CMK (cell line): ENCODE results near the gene TNFRSF4.

Source experiments
- DNase-seq: peaks from one replicate; pipeline ENCODE4 v3.0.0-alpha.2; 2010; ENCODE audit warnings: low read depth

The TNFRSF4 gene

GRCh38 chr1:1217621-1218523, 3.9 kb upstream of the TNFRSF4 start:
- DNase-seq = no peak

DNA sequence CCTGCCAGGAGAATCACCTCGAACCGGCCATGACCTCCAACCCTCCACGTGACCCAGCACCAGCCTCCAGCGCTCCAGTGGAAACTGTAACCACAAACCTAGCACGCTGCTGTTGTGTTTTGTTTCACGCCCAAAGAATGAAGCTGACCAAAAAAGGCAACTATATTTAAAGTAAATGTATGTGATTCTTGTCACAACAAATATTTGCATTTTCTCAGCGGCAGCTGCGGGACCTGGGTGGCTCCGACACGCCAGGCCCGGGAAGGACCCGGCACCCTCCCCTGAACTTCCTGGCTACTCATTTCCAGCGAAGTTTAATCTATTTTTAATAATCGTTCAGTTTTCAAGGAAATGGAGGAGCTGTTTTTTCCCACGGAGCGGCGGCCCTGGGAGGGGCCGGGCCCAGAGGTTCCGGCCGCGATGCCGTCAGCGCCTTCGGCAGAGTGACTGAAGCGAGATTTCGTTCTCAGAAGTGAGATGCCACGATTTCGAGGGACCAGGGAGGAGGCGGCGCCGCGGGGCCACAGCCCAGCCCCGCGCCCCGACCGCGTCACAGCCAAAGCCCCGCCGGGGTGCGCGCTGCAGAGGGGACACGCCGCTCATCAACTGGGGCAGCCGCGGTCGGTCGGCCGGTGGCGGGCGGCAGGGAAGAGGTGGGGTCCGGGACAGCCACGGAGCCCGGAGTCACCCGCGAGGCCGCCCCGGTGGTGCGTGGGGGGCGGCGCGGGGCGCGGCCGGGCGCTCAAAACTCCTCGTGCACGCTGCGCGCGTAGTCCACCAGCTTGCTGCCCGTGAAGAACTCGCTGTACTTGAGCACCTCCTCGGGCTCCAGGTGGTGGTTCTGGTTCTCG, 3.0 kb upstream of the TNFRSF4 start:
- DNase-seq = no peak

DNA sequence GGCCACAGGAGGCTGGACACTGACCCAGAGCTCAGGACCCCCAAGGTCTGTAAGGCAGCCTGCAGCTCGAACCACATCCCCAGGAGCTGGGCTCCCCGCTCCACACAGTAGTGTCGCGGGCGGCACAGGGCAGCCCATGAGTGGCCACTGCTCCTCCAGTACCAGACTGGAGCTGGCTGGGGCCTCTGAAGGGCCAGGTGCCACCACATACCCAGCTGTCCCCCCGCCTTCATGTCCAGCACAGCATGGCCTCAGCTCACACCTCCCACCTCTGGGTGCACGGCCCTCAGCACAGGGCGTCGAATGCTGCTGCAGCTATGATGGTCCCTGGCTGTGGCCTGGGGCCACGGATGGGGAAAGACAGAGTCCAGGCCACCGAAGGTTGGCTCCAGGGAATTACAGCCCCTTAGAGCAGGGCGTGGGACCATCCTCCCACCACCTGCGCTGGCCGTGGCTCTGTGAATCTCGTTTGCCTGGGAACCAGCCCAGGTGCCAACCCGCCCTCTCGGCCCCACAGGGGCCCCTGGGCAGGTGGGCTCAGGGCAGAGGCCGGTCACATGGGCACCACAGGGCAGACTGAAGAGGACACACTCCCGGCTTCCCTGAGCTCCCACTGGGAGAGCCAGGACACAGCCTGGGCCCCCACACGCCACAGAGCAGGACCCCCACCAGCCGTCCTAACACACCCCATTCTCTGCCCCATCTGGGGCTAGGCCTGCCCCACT, 2.1 kb upstream of the TNFRSF4 start:
- DNase-seq = no peak

DNA sequence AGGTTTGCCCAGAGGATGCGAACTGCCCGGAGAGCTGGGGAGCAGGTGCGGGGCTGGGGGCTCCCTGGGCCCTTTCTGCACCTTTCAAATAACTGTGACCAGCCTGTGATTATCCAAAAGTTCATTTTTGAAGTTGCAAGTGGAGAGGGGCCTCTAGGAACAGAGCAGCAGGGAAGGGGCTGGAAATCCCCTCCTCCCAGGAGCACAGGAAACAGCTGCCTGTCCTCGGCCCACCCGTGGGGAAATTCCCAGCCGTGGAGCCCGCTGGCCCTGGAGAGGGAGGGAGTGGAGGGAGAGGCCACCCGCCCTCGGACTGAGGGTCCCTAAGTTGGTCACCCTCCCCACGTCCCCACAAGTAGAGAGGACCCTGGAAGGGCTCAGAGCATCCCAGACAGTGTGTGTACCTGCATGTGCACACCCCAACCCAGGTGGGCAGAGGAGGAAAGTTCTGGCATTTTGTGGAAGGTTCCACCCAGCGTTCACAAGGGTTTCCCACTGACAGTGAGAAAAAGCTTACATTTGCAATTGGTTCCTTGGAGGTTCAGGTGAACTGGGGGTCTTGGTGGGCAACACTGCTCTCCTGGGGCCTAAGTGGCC, 1.2 kb upstream of the TNFRSF4 start:
- no peak for DNase-seq

DNA sequence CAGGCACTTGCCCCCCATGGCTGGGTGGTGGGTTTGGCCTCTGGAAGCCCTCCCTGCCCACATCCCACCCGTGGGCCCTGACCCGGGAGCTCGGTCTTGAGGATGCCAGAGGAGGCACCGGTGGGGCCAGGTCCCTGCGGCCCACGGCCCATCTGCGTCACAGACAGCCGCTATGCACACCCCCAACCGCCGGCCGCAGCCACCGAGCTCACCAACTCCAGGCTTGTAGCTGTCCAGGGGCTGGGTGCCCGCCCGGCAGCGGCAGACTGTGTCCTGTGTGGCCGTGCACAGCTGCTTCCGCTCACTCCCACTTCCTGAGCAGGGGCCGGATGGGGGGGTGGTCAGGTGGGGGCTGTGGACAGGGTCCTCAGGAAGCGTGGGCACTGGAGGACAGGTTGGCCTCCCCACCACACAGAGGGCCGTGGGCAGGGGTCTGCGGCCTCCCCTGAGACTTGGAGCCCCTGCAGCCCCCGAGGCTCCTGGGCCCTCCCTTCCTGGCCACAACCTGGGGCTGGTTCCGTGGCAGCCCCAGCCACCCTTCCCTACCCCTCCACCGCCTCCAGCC, 1.1 kb downstream of the TNFRSF4 start:
- DNase-seq = peak; percentile 97

GRCh38 chr1:1211541-1212441, 2.2 kb downstream of the TNFRSF4 start:
- no peak for DNase-seq

DNA sequence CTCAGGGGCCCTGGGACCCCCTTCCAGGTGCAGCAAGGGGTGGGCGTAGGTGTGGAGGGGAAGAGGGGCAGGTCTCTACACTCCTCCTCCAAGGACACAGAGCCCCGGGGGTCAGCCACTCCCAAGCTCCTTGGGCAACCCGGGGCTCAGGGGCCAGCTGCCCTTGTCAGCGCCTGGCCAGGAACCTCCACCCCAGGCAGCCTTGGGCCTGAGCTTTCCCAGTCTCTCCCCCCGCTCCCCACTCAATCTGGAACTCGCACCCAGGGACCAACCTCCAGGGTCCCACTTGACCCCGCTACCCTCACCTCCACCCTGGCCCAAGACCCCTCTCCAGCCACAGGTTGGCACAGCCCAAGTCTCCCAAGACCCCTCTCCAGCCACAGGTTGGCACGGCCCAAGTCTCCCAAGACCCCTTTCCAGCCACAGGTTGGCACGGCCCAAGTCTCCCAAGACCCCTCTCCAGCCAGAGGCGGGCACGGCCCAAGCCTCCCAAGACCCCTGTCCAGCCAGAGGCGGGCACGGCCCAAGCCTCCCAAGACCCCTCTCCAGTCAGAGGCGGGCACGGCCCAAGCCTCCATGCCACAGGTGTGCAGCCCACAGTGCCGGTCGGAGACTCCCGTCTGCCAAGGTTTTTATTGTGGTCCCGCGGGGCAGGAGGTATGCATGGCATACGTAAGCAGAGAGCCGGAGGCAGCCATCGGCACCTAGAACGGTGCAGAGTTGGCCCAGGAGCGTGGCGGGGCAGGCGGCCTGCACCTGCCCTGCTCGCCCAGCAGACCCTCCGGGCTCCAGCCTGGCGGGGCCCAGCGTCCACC, 3.0 kb downstream of the TNFRSF4 start:
- no peak for DNase-seq

DNA sequence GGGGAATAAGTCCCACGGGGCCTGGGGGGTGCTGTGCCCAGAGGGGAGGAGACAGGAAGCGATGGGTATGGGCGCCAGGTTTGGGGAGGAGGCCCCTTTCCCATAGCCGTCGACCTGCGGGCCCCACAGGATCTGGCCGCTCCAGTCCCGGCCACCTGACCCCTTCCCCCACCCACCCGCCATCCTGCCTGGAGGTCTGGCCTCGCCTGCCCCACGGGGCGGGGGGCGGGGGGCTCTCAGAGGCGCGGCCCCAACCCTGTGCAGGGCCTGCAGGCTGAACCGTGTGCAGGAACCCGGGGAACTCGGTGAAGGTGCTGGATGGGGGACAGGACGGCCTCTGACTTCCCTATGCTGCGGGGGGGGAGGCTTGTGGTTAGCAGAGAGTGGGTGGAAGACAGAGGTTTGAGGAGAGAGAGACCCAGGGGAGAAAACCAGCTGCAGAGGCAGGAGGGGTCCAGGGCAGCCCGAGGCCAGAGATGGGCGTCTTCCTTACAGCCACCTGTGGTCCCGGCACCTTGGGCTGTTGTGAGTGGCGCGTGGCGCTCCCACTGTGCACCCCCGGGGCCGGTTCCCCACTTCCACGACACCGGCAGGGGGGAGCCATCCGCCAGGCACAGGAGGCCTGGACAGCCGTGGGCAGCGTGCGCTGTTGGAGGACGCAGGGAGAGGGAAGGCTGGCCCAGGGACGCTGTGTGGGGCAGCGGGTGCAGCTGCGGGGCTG, 5.1 kb downstream of the TNFRSF4 start:
- DNase-seq = no peak

DNA sequence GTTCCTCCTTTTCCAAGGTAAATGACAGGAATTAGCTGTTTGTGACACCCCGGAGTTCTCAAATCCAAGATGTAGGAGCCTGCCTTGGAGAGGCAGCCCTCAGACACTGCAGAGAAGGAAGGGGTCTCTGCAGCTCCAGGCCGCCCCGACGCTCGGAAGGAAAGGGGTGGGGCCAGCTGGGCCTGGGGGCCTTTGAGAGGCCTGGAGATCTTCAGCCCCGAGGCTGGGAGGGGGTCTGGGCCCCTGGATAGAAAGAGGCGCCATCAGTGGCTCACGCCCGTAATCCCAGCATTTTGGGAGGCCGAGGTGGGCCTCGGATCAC, 6.4 kb downstream of the TNFRSF4 start:
- no peak for DNase-seq

GRCh38 chr1:1206966-1207531, 6.9 kb downstream of the TNFRSF4 start:
- DNase-seq = no peak

GRCh38 chr1:1206376-1206965, 7.5 kb downstream of the TNFRSF4 start, which contains the start of gene TNFRSF18:
TNFRSF18 (minus strand) TSS chr1:1206592; CDS start chr1:1206571, 21 bp downstream.
- DNase-seq = no peak

- no peak for DNase-seq
Measured at GRCh38 chr1:1205769-1206375, 8.1 kb downstream of the TNFRSF4 start.

DNA sequence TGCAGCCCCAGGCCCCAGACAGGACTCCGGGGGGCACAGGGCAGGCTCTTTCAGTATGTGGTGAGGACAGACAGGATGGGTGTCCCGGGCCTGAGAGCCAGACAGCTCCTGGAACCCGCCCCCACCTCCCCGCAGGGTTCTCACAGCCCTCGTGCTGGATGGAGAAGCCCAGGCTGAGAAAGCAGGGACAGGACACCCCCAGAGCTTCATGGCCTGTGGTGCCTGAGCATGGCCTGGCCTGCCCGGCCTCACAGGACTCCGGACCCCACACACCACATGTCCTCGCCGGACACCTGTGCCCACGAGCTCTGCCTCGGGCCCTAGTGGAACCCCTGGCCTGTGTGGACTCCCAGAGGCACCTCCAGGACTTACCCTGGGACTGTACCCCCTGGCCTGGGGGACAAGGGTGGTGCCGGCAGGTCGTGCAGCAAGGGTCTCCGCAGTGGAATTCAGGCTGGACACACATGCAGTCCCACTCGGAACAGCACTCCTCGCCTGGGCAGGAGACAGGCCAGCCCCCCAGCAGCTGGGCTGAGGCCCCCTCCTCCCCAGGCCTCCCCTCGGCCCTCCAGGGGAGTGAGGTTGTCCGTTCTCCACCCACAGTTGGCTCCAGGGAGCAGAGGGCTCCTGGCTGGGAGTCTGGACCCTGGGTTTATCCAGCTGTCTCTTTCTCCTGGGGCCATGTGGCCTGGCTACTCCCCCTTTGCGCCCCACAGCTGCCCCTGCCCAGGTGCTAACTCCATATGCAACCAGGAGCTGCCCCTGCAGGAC, 8.8 kb downstream of the TNFRSF4 start:
- DNase-seq = no peak

DNA sequence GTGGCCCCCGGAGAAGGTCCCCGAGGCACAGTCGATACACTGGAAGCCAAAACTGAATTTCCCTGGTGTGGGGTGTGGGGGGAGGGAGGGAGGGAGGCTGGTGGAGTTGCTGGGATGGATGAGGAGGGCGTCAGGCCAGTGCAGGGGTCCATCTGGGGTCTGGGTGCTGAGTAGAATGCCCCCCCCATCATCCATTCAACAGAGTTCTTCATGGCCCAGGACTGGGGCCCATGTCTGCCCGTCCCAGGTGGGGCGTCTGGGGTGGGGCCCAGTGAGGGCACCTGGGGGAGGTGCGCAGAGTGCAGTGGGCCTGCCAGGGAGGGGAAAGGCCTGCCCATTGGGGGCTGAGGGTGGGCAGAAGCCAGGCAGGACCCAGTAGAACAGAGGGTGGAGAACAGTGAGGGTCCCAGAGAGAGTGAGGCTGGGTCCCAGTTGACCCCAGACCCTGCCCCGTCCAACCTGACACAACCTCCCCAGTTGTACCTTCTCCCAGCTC, 9.5 kb downstream of the TNFRSF4 start:
- no peak for DNase-seq

DNA sequence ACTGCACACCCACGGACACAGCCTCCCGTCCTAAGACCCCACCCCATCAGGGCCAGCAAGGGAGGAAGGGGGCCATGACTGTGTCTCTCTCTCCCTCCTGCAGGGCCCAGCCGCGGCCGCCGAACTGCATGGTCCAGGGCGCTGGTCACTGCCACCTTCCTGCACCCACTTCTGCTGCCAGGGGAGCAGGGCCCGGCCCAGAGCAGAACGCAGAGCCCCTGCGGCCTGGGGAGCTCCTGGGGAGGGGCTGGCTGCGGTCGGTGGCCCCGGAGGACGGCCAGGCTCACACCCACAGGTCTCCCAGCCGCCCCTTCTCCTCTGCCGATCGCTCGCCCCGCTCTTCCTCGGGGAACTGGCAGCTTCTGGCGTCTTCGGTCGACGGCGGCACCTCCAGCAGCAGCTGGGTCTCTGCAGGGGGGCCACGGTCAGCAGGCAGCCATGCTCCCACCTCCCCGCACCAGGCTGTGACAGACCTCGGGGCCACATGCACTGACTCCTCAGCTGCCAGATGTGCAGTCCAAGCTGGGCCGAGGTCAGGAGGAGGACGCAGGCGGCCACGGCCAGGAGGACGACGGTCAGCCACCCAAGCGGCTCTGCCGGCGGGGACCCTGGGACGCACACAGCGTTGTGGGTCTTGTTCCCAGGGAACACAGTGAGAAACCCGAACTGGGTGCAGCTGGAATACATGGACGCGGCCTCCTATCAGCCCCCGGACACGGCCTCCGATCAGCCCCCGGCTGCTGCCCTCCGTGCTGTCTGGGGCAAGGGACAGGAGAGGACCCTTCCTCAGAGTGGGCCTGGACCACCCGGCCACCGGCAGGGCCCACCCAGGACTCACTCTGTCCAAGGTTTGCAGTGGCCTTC, 10.2 kb downstream of the TNFRSF4 start:
- DNase-seq = no peak
